Mesothelial cell of epicardium (in vitro differentiated cells): ENCODE data around the gene ATG4A. TPM values are rescaled to one million over a fixed set of nuclear protein-coding genes. Genes with fewer than 3 reads are reported as not detected.
A peak's percentile ranks its signal among the peaks of the same experiment; 100 is the strongest.

Experiments used
- DNase-seq, 2 experiments: peaks; one replicate each; pipeline ENCODE4 v3.0.0; 2021; ENCODE audit warnings: low spot score in 2 of 2; ENCODE audit not compliant: unreplicated experiment in 2 of 2
- H3K27ac Mint-ChIP-seq: 2 replicates; pipeline ENCODE4 v1.8.0; 2021; ENCODE audit warnings: mixed read lengths
- H3K27me3 Mint-ChIP-seq: 2 replicates; pipeline ENCODE4 v1.8.0; 2021; ENCODE audit warnings: low read depth, mixed read lengths
- H3K36me3 Mint-ChIP-seq: 2 replicates; pipeline ENCODE4 v1.8.0; 2021; ENCODE audit warnings: mixed read lengths
- H3K4me1 Mint-ChIP-seq: 2 replicates; pipeline ENCODE4 v1.8.0; 2021; ENCODE audit warnings: mixed read lengths
- H3K4me3 Mint-ChIP-seq: 2 replicates; pipeline ENCODE4 v1.8.0; 2021; ENCODE audit warnings: mild to moderate bottlenecking, moderate library complexity, mixed read lengths
- H3K9me3 Mint-ChIP-seq: 2 replicates; pipeline ENCODE4 v1.8.0; 2021; ENCODE audit warnings: mixed read lengths
- total RNA-seq: library from RNA; stranded (reverse); gene quantifications from 3 replicates; pipeline ENCODE4 v1.2.1, GENCODE V29; 2021
- TF ChIP-seq, protein P1 (sequence below): fragments of 200-600 bp; sonication (generic); IDR thresholded peaks from one replicate; pipeline ENCODE4 v1.5.0; 2021; ENCODE audit warnings: antibody characterized with exemption; ENCODE audit not compliant: unreplicated experiment

The ATG4A gene
- total RNA-seq, 1 donor from 2014 or later: 7.9 TPM

DNA sequence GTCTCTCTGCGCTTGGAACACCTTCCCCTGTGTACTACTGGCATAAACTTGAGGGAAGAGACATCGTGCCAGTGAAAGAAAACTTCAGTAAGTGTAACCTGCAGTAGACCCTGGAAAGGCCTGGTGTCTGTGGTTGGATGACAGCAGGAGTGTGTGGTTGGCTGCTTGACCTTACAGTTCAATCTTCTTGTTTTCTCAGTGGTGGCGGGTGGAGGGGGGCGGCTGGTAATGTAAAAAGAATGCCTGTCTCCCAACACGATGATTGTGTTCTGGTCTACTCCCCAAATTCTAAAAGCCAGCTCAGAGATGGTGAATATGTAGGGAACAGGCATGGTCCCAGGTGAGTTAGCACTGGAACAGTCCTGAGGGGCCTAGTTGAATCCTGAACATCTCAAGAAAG is 18.8 kb upstream of the ATG4A start:
- TF ChIP-seq, protein P1, sequence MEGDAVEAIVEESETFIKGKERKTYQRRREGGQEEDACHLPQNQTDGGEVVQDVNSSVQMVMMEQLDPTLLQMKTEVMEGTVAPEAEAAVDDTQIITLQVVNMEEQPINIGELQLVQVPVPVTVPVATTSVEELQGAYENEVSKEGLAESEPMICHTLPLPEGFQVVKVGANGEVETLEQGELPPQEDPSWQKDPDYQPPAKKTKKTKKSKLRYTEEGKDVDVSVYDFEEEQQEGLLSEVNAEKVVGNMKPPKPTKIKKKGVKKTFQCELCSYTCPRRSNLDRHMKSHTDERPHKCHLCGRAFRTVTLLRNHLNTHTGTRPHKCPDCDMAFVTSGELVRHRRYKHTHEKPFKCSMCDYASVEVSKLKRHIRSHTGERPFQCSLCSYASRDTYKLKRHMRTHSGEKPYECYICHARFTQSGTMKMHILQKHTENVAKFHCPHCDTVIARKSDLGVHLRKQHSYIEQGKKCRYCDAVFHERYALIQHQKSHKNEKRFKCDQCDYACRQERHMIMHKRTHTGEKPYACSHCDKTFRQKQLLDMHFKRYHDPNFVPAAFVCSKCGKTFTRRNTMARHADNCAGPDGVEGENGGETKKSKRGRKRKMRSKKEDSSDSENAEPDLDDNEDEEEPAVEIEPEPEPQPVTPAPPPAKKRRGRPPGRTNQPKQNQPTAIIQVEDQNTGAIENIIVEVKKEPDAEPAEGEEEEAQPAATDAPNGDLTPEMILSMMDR: no peak
- Mint-ChIP-seq H3K27me3 (peaks cover 1% of the 10 kb centered on the region), H3K9me3 (no peaks in the 10 kb centered on the region), H3K4me1 (peaks cover 5% of the 10 kb centered on the region), H3K4me3 (no peak overlapping the region), H3K27ac (no peak overlapping the region), H3K36me3 (no peaks in the 10 kb centered on the region)
- no peak for DNase-seq

DNA sequence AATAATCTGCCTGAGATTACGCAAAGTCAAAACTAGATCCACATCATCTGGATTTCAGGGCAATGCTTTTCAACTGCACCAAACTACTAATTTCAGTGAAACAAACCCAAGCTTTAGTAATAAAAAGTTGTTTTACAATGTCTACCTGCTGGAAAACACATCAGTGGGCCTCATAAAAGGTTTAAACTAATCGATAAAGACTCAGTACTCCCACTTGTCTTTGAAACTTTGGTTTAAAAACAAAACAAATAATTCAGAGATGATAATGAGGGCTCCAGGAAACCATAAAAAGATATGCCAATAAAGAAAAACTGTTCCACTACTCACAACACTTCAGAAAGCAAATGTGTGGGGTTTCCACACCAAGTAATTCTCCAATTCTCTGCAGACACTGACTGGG is 10.5 kb upstream of the ATG4A start:
- Mint-ChIP-seq H3K27ac (no peak overlapping the region), H3K27me3 (no peaks in the 10 kb centered on the region)
- TF ChIP-seq, protein P1: no peak

DNA sequence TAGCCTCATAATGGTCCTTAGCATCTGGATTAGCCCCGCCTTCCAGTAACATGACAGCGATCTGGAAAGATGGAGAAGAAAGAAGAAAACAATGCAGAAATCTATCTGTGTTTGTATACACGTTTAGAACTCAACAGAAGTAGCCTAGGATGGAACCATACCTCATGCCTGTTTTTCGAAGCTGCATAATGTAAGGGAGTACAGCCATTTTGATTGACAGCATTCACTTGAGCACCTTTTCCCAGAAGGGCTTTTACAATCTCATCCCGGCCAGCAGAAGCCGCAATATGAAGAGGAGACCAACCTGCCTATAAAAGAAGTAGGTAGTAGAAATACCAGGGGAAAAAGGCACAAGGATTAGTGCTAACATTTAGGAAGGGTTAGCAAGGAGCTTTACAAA is 3.8 kb upstream of the ATG4A start:
- H3K9me3 Mint-ChIP-seq: no peaks in the 10 kb centered on the region
- peaks cover 15% of the 10 kb centered on the region for H3K36me3 Mint-ChIP-seq
- H3K4me3 Mint-ChIP-seq: no peak overlapping the region
- TF ChIP-seq, protein P1: no peak
- no peak overlapping the region for H3K27ac Mint-ChIP-seq
- peaks cover 14% of the 10 kb centered on the region for H3K4me1 Mint-ChIP-seq
- no peaks in the 10 kb centered on the region for H3K27me3 Mint-ChIP-seq
- no peak for DNase-seq

More for the DNA sequence above, 10.5 kb upstream of the ATG4A start:
- no peaks in the 10 kb centered on the region for H3K4me1 Mint-ChIP-seq
- H3K36me3 Mint-ChIP-seq: peaks cover 8% of the 10 kb centered on the region
- no peak overlapping the region for H3K4me3 Mint-ChIP-seq
- no peak for DNase-seq
- no peaks in the 10 kb centered on the region for H3K9me3 Mint-ChIP-seq

DNA sequence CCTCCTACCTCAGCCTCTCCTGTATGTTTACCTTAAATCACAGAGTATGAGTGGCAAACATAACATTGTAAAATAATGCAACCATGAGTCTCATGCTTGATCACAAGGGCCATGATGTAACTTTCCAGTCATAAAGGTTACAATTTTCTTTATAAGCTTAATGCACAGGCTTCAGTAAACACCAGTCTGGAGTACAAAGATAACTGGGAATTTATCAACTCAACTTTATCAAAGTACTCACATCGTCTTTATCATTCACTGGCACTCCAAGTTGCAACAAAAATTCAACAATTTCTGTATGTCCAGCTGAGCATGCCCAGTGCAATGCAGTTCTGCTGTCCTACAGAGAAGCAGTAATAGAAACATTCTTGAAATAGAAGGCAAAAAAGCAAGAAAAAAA is 3.1 kb upstream of the ATG4A start:
- DNase-seq: no peak

DNA sequence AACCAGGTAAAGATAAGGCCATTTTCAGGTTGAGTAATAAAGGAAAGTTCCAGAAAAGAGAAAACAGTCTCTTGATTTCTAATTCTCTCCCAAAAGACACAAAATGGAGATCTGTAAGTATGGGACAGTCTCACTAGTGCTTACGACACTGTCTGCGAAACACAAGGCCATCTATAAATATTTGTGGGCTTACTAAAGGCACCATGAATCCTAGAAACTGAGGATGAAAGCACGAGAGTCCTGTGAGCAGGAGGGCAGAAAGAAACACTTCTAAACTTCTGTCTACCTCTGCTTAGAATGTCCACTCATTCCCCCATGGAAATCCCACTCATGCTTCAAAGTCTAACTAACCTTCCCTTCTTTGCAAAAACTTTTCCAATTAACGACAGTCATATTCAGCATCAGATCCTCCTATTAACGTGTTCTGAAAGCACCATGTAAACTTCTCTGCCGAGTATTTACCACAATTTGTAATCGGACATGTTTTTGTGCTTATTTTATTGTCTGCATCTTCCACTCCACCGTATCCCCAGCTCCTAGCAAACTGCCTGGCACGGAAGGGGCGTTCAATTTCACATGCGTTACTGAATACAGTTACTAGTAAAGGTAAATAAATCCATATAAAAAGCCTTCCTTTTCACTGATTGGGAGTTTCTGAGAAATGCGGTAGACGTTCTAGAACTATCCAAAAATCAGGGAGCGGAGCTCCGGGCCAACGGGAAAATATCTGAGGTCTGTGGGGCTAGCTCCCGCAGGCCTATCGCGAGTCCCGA is 901 bp upstream of the ATG4A start:
- H3K36me3 Mint-ChIP-seq: peaks cover 8% of the 10 kb centered on the region
- no peak overlapping the region for H3K27ac Mint-ChIP-seq
- DNase-seq: no peak
- no peak overlapping the region for H3K4me3 Mint-ChIP-seq
- H3K9me3 Mint-ChIP-seq: no peaks in the 10 kb centered on the region
- no peaks in the 10 kb centered on the region for H3K27me3 Mint-ChIP-seq
- TF ChIP-seq, protein P1: no peak
- peaks cover 14% of the 10 kb centered on the region for H3K4me1 Mint-ChIP-seq

More for the DNA sequence above, 3.1 kb upstream of the ATG4A start:
- H3K27ac Mint-ChIP-seq: peak overlapping the region; percentile 50
- no peaks in the 10 kb centered on the region for H3K27me3 Mint-ChIP-seq
- peaks cover 14% of the 10 kb centered on the region for H3K4me1 Mint-ChIP-seq
- no peaks in the 10 kb centered on the region for H3K9me3 Mint-ChIP-seq
- peaks cover 15% of the 10 kb centered on the region for H3K36me3 Mint-ChIP-seq
- TF ChIP-seq, protein P1: no peak
- H3K4me3 Mint-ChIP-seq: no peak overlapping the region
